ENCODE measurements around the gene RFTN2.
"Not testable (repeated sequence)": the region's sequence is repeated elsewhere in the genome, so short reads cannot be mapped to it uniquely, and the experiment has no call there.

Gene RFTN2

GRCh38 chr2:197674060-197674459 lies 1.3 kb downstream of the RFTN2 start:
- no peak for DNase-seq

- DNase-seq = no peak
Observed at GRCh38 chr2:197673606-197674005, 1.8 kb downstream of the RFTN2 start.

GRCh38 chr2:197673106-197673505 lies 2.3 kb downstream of the RFTN2 start:
- no peak for DNase-seq

- no peak for DNase-seq
Observed at GRCh38 chr2:197672371-197672893, 3.0 kb downstream of the RFTN2 start.

GRCh38 chr2:197669077-197669476 lies 6.3 kb downstream of the RFTN2 start:
- no peak for DNase-seq

GRCh38 chr2:197668296-197668695 lies 7.1 kb downstream of the RFTN2 start:
- DNase-seq = no peak

GRCh38 chr2:197666277-197666676 lies 9.1 kb downstream of the RFTN2 start:
- DNase-seq = no peak

- DNase-seq = no peak
Observed at GRCh38 chr2:197661626-197662025, 13.8 kb downstream of the RFTN2 start.

- DNase-seq = no peak
Observed at GRCh38 chr2:197657562-197657961, 17.8 kb downstream of the RFTN2 start.

GRCh38 chr2:197647961-197648690 lies 27.3 kb downstream of the RFTN2 start:
- DNase-seq = no peak

- DNase-seq = no peak
Observed at GRCh38 chr2:197641666-197642065, 33.7 kb downstream of the RFTN2 start.

- DNase-seq = not testable (repeated sequence)
Observed at GRCh38 chr2:197640571-197641122, 34.7 kb downstream of the RFTN2 start.

GRCh38 chr2:197633109-197633657 lies 42.2 kb downstream of the RFTN2 start:
- DNase-seq = no peak

- no peak for DNase-seq
Observed at GRCh38 chr2:197628043-197628500, 47.3 kb downstream of the RFTN2 start.

GRCh38 chr2:197626965-197627625 lies 48.3 kb downstream of the RFTN2 start:
- no peak for DNase-seq

GRCh38 chr2:197620133-197620532 lies 55.3 kb downstream of the RFTN2 start:
- DNase-seq = no peak

- no peak for DNase-seq
Observed at GRCh38 chr2:197615016-197615652, 60.3 kb downstream of the RFTN2 start.

- DNase-seq = no peak
Observed at GRCh38 chr2:197614532-197614931, 60.9 kb downstream of the RFTN2 start.

GRCh38 chr2:197613509-197613987 lies 61.8 kb downstream of the RFTN2 start:
- no peak for DNase-seq

- no peak for DNase-seq
Observed at GRCh38 chr2:197606180-197606579, 69.2 kb downstream of the RFTN2 start.

- no peak for DNase-seq
Observed at GRCh38 chr2:197604117-197604860, 71.1 kb downstream of the RFTN2 start.

- no peak for DNase-seq
Observed at GRCh38 chr2:197601726-197602125, 73.7 kb downstream of the RFTN2 start.
